HepG2 (cell line): ENCODE data around the gene PEMT. TPM values are rescaled to one million over a fixed set of nuclear protein-coding genes. Genes with fewer than 3 reads are reported as not detected.
"Not testable (repeated sequence)": the region's sequence is repeated elsewhere in the genome, so short reads cannot be mapped to it uniquely, and the experiment has no call there.

ENCODE experiments used
- ATAC-seq: fragments of 200-7000 bp; cut with Tn5 transposase; 3 replicates; pipeline ENCODE4 v1.9.1; 2020; ENCODE audit warnings: mild to moderate bottlenecking, moderate library complexity
- BruUV-seq: library from RNA; stranded (reverse); fragments of 400-500 nt; replicated peaks from 2 replicates; lab custom pipeline; 2021; lab: Mats Ljungman, UMichigan
- CTCF ChIA-PET: fragments of 300-600 bp; formaldehyde crosslinking; extraction: SDS; loops from one replicate; lab custom pipeline; 2021; ENCODE audit warnings: low total read pairs, inconsistent platforms, low intra/inter-chr PET ratio; lab: Yijun Ruan, JAX
- POLR2A ChIA-PET: fragments of 350-600 bp; sonication (Branson Sonifier 250); formaldehyde crosslinking; loops from one replicate; lab custom pipeline; 2020; ENCODE audit warnings: antibody characterized with exemption, inconsistent platforms; lab: Yijun Ruan, JAX
- DNase-seq: peaks from one replicate; pipeline ENCODE4 v3.0.0-alpha.2; 2015; ENCODE audit warnings: low spot score
- FAIRE-seq: peaks from 3 replicates; lab custom pipeline; 2011; peaks lifted over from hg19 to GRCh38; lab: Jason Lieb, UNC
- H2AFZ ChIP-seq: one replicate; pipeline ENCODE4 v1.6.1; 2011; ENCODE audit warnings: low read length, inconsistent platforms
- H3K27ac ChIP-seq: fragments of 300-600 bp; 3 replicates; pipeline ENCODE4 v1.8.0; 2011; ENCODE audit warnings: mixed run types, mild to moderate bottlenecking, mixed read lengths, low read length, inconsistent platforms; ENCODE audit not compliant: insufficient read depth; ENCODE audit errors: extremely low read length
- H3K27me3 ChIP-seq, 2 experiments: fragments of 200-600 bp in 1 of 2; 2 replicates in 1 of 2; 3 replicates in 1 of 2; pipeline versions ENCODE4 v1.6.0 to v1.8.0; 2011; ENCODE audit warnings: low read length in 2 of 2, mild to moderate bottlenecking in 2 of 2, moderate library complexity in 2 of 2, inconsistent platforms in 1 of 2; ENCODE audit not compliant: insufficient read depth in 2 of 2, control insufficient read depth in 1 of 2
- H3K36me3 ChIP-seq, 2 experiments: fragments of 200-600 bp in 1 of 2; replicated peaks in 1 of 2; 2 replicates in 1 of 2; 3 replicates in 1 of 2; pipeline versions ENCODE4 v1.5.1 to v1.8.0; 2011; ENCODE audit warnings: low read length in 2 of 2, inconsistent platforms in 1 of 2; ENCODE audit not compliant: insufficient read depth in 2 of 2, control insufficient read depth in 1 of 2
- H3K4me1 ChIP-seq: 2 replicates; pipeline ENCODE4 v1.5.1; 2012; ENCODE audit warnings: low read length, inconsistent platforms; ENCODE audit not compliant: insufficient read depth
- H3K4me2 ChIP-seq: 2 replicates; pipeline ENCODE4 v1.6.0; 2011; ENCODE audit warnings: low read depth, low read length, inconsistent platforms
- H3K4me3 ChIP-seq, 3 experiments: fragments of 200-600 bp in 1 of 3; sonication (generic), shearing (Covaris generic) in 1 of 3; replicated peaks in 1 of 3; 2 replicates each; pipeline ENCODE4 v1.5.1; 2011 to 2016; ENCODE audit warnings: low read length in 3 of 3, inconsistent platforms in 2 of 3, low read depth in 2 of 3, mild to moderate bottlenecking in 2 of 3, control low read depth in 1 of 3, mixed read lengths in 1 of 3; ENCODE audit not compliant: insufficient read depth in 1 of 3
- H3K79me2 ChIP-seq: one replicate; pipeline ENCODE4 v1.6.1; 2011; ENCODE audit warnings: low read length, inconsistent platforms; ENCODE audit not compliant: insufficient read depth
- H3K9ac ChIP-seq: 2 replicates; pipeline ENCODE4 v1.6.0; 2011; ENCODE audit warnings: mild to moderate bottlenecking, low read depth, low read length, inconsistent platforms; ENCODE audit not compliant: insufficient read depth
- H3K9me3 ChIP-seq: 2 replicates; pipeline ENCODE4 v1.5.1; 2012; ENCODE audit warnings: mild to moderate bottlenecking, low read length
- H4K20me1 ChIP-seq: 2 replicates; pipeline ENCODE4 v1.6.0; 2011; ENCODE audit warnings: inconsistent platforms, mild to moderate bottlenecking, low read length, moderate library complexity; ENCODE audit not compliant: insufficient read depth
- HOXD1 ChIP-seq: sonication (generic); formaldehyde crosslinking; IDR thresholded peaks from 2 replicates; pipeline ENCODE4 v1.5.0; 2020; ENCODE audit warnings: missing genetic modification reagents
- KMT2A ChIP-seq: sonication (generic); formaldehyde crosslinking; IDR thresholded peaks from 2 replicates; pipeline ENCODE4 v1.4.0; 2020; ENCODE audit warnings: missing genetic modification reagents
- MAFF ChIP-seq: IDR thresholded peaks from 2 replicates; pipeline ENCODE4 v1.6.1; 2011; ENCODE audit warnings: low read depth, low read length, improper control_type of control experiment
- MAFK ChIP-seq, 2 experiments: IDR thresholded peaks in 1 of 2; conservative IDR thresholded peaks in 1 of 2; 2 replicates each; pipeline ENCODE4 v1.6.1; 2011; ENCODE audit warnings: improper control_type of control experiment in 2 of 2, low read length in 2 of 2
- NFYB ChIP-seq: sonication (generic); formaldehyde crosslinking; IDR thresholded peaks from 2 replicates; pipeline ENCODE4 v1.4.0; 2020; ENCODE audit warnings: missing genetic modification reagents
- NFYC ChIP-seq: IDR thresholded peaks from 2 replicates; pipeline ENCODE4 v1.6.1; 2016; ENCODE audit warnings: missing genetic modification reagents, missing compliant biosample characterization
- ZNF275 ChIP-seq: sonication (generic); formaldehyde crosslinking; IDR thresholded peaks from 2 replicates; pipeline ENCODE4 v1.8.0; 2022; ENCODE audit warnings: missing genetic modification reagents, mild to moderate bottlenecking, inconsistent platforms, borderline replicate concordance
- WGBS: methylation state at CpG from one replicate; pipeline ENCODE4 v1.1.6; 2017; ENCODE audit warnings: low lambda C conversion rate; 5-methylcytosine and 5-hydroxymethylcytosine counted together
- in situ Hi-C: cut with HindIII; loops from 2 replicates; pipeline ENCODE4 v1.10.0; 2017; ENCODE audit warnings: low pct_unique_long_range_greater_than_20kb; ENCODE audit not compliant: extremely low pct_ligation_motif_present
- intact Hi-C: fragments of 100-400 bp; cut with micrococcal nuclease; formaldehyde crosslinking; loops from one replicate; pipeline ENCODE4 v1.10.0; 2022; ENCODE audit not compliant: unreplicated experiment
- polyA plus RNA-seq, 8 experiments: library from polyadenylated mRNA; depleted of rRNA in 3 of 8; stranded (reverse) in 7 of 8; unstranded in 1 of 8; fragments of >200 nt; fragmentation: Illumina TruSeq in 4 of 8; extraction: Trizol in 4 of 8; gene quantifications; 2 replicates each; pipeline versions ENCODE4 v1.2.1 to v1.2.3, GENCODE V29; 2011 to 2016; ENCODE audit warnings: low read depth in 4 of 8, missing spikeins in 1 of 8, mixed read lengths in 1 of 8; ENCODE audit not compliant: insufficient read depth in 1 of 8
- total RNA-seq, 5 experiments: library from RNA; depleted of rRNA; stranded (reverse); fragments of >200 nt; fragmentation: Illumina TruSeq; extraction: Trizol; gene quantifications; 2 replicates each; pipeline ENCODE4 v1.2.3, GENCODE V29; 2016; ENCODE audit warnings: low read depth in 1 of 5

Gene PEMT
- total and polyA plus RNA-seq, 2 of the 13 experiments (the other 11 are each of a cell fraction or from before 2014, with no cell fraction given), result 31.7 to 43.6 TPM

DNA sequence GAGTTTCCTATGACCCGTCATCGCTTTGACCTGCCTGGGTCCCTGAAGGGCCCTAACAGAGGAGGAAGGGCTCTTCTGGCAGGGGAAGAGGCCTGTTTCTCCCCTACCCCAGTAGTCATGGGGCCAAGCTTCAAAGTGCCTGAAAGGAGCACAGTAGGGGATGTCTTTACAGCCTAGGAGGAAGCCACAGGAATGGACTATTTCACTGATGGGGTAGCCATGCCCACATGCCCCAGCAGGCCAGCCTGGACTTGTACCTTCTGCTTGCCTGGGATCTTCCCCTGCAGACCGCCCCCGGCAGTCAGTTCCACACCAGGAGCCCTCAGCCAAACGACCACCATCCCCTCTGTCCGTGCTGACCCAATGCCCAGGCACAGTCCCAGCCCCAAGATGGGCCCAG is 41.8 kb upstream of the PEMT start:
- no peaks in the 10 kb centered on the region for H3K9me3 ChIP-seq
- H3K4me1 ChIP-seq, result no peaks in the 10 kb centered on the region
- ChIA-PET POLR2A (no interaction called here), CTCF (no interaction called here)
- H3K27me3 ChIP-seq, result peaks cover 1 to 5% of the 10 kb centered on the region in 2 experiments; a peak in 4 of 5 replicates
- no peaks in the 10 kb centered on the region for H3K36me3 ChIP-seq
- H3K27ac ChIP-seq, result no peak overlapping the region
- H3K4me2 ChIP-seq, result no peak overlapping the region
- intact Hi-C loops, result no loop called here
- TF ChIP-seq KMT2A (CRISPR knock-in tag) (no peak), HOXD1 (CRISPR knock-in tag) (no peak), ZNF275 (no peak)
- ATAC-seq (no peak), DNase-seq (no peak), FAIRE-seq (no peak)
- H2AFZ ChIP-seq, result no peak overlapping the region
- in situ Hi-C loops, result no loop called here
- H3K79me2 ChIP-seq, result no peaks in the 10 kb centered on the region
- no peak overlapping the region for H3K4me3 ChIP-seq
- whole genome bisulfite sequencing, result 88% methylated on average over 2 of the region's 6 CpGs
- H3K9ac ChIP-seq, result no peak overlapping the region
- H4K20me1 ChIP-seq, result no peaks in the 10 kb centered on the region
- BruUV-seq, result no TSS peak

DNA sequence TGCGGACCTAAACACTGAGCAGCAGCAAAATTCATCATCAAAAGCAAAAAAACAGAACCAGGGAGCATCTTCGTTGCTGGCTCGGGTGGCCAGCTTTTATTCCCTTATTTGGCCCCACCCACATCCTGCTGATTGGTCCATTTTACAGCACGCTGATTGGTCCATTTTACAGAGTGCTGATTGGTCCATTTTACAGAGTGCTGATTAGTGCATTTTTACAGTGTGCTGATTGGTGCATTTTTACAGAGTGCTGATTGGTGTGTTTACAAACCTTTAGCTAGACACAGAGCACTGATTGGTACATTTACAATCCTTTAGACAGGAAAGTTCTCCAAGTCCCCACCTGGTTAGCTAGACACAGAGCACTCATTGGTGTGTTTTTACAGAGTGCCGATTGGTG is 41.2 kb upstream of the PEMT start:
- H3K9me3 ChIP-seq, ATAC-seq, FAIRE-seq, DNase-seq, H3K27me3 ChIP-seq, H3K4me3 ChIP-seq, in situ Hi-C loops, H3K9ac ChIP-seq, H3K27ac ChIP-seq, POLR2A ChIA-PET: not testable (repeated sequence)
- TF ChIP-seq MAFF, result peak; percentile 72
- peak; percentile 54; the same call in 1 of the 2 replicates for TF ChIP-seq NFYC (CRISPR knock-in tag)
- peak; percentile 56 to 70 for TF ChIP-seq MAFK (conservative IDR thresholded peaks at IDR 0.05 in 1 of 2, IDR thresholded peaks at IDR 0.05 in 1 of 2; ENCODE audit: low read length in 2 of 2)
- peak; percentile 73 for TF ChIP-seq NFYB (CRISPR knock-in tag)
- TF ChIP-seq, all 625 proteins: peak for 4; not testable (repeated sequence) for 621
- H3K4me1 ChIP-seq, CTCF ChIA-PET, H3K4me2 ChIP-seq, intact Hi-C loops, H4K20me1 ChIP-seq, BruUV-seq, H3K79me2 ChIP-seq, H2AFZ ChIP-seq, H3K36me3 ChIP-seq: not testable (repeated sequence)
- 46% methylated on average over 5 of the region's 5 CpGs for WGBS
